Measurements from ENCODE around the gene HBG1.

GRCh38 chr11:5226732-5227310, 22.8 kb downstream of the HBG1 start, which contains the start of gene HBB:
- TF ChIP-seq ZFP3 (CRISPR knock-in tag; IDR thresholded peaks at IDR 0.05), result no peak
- TF ChIP-seq, protein P1, sequence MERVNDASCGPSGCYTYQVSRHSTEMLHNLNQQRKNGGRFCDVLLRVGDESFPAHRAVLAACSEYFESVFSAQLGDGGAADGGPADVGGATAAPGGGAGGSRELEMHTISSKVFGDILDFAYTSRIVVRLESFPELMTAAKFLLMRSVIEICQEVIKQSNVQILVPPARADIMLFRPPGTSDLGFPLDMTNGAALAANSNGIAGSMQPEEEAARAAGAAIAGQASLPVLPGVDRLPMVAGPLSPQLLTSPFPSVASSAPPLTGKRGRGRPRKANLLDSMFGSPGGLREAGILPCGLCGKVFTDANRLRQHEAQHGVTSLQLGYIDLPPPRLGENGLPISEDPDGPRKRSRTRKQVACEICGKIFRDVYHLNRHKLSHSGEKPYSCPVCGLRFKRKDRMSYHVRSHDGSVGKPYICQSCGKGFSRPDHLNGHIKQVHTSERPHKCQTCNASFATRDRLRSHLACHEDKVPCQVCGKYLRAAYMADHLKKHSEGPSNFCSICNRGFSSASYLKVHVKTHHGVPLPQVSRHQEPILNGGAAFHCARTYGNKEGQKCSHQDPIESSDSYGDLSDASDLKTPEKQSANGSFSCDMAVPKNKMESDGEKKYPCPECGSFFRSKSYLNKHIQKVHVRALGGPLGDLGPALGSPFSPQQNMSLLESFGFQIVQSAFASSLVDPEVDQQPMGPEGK (CRISPR knock-in tag; IDR thresholded peaks at IDR 0.05; ENCODE audit: borderline replicate concordance), result no peak
- TF ChIP-seq ZFP30 (CRISPR knock-in tag; IDR thresholded peaks at IDR 0.05), result no peak
- no peak for TF ChIP-seq ARNTL (CRISPR knock-in tag; IDR thresholded peaks at IDR 0.05; ENCODE audit: borderline replicate concordance, low read depth)
- TF ChIP-seq RARB (CRISPR knock-in tag; IDR thresholded peaks at IDR 0.05), result no peak
- TF ChIP-seq SNAI2 (CRISPR knock-in tag; IDR thresholded peaks at IDR 0.05), result no peak
- no peak for TF ChIP-seq TCF4 (CRISPR knock-in tag; IDR thresholded peaks at IDR 0.05; ENCODE audit: borderline replicate concordance)
- no peak for TF ChIP-seq POU6F1 (CRISPR knock-in tag; IDR thresholded peaks at IDR 0.05; ENCODE audit: borderline replicate concordance, low read depth)
- no peak for TF ChIP-seq GLIS3 (CRISPR knock-in tag; IDR thresholded peaks at IDR 0.05)
- TF ChIP-seq ZNF70 (CRISPR knock-in tag; IDR thresholded peaks at IDR 0.05), result no peak
- no peak for TF ChIP-seq BACH2 (CRISPR knock-in tag; IDR thresholded peaks at IDR 0.05; ENCODE audit: borderline replicate concordance)
- TF ChIP-seq ZC3H10 (CRISPR knock-in tag; IDR thresholded peaks at IDR 0.05), result no peak

Measured in SK-N-SH treated with all-trans-retinoic acid at 6 μM for 48 hours (cell line).